HG02759 (cell line): ENCODE data around the gene STAT5B.
A peak's percentile ranks its signal among the peaks of the same experiment; 100 is the strongest.

ENCODE experiments used
- ATAC-seq: cut with Tn5 transposase; IDR thresholded peaks from one replicate; pipeline ENCODE4 v1.9.1; 2021; ENCODE audit warnings: mild to moderate bottlenecking, moderate library complexity; ENCODE audit not compliant: unreplicated experiment

STAT5B gene

DNA sequence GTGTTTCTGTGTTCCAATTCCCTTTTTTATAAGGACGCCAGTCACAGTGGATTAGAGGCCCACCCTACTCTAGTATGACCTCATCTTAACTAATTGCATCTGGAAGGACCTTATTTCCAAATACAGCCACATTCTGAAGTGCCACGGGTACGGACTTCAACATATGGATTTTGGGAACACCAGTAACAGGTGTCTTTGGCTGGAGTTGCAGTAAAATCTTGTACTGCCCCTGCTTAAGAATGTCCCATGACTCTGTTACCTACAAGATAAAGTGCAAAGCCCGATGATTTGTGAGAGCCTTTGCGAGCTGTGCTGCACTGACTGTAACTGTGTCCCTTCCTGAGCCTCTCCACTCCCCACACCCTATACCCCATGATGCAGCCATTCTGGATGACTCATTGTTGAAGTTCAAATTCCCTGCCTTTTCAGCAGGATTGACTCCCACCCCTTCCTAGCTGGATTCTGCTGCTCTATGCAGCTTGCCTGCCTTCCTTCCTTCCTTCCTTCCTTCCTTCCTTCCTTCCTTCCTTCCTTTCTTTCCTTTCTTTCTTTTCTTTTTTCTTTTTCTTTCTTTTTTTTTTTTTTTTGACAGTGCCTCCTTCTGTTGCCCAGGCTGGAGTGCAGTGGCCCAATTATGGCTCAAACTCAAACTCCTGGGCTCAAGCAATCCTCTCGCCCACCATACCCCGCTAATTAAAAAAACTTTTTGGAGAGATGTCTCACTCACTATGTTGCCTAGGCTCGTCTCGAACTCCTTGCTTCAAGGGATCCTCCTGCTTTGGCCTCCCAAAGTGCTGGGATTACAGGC is 93.1 kb downstream of the STAT5B start:
- no peak for ATAC-seq

DNA sequence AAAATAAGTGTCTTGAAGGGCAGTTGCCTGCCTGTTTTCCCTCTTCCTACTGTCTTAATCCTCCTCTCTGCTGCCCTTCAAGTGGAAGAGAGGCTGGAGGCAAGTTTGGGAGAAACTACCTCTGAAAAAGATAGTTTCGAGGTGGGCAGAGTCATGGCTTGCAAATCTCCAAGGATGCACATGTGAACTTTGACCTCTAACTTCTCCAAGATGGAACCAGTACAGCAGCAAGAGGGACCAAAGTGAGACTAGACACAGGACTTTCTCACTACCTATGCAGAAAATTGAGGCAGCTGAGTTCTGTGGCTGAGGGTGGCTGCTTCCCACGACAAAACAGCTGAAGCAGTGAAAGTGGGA is 94.4 kb downstream of the STAT5B start:
- ATAC-seq, result no peak

DNA sequence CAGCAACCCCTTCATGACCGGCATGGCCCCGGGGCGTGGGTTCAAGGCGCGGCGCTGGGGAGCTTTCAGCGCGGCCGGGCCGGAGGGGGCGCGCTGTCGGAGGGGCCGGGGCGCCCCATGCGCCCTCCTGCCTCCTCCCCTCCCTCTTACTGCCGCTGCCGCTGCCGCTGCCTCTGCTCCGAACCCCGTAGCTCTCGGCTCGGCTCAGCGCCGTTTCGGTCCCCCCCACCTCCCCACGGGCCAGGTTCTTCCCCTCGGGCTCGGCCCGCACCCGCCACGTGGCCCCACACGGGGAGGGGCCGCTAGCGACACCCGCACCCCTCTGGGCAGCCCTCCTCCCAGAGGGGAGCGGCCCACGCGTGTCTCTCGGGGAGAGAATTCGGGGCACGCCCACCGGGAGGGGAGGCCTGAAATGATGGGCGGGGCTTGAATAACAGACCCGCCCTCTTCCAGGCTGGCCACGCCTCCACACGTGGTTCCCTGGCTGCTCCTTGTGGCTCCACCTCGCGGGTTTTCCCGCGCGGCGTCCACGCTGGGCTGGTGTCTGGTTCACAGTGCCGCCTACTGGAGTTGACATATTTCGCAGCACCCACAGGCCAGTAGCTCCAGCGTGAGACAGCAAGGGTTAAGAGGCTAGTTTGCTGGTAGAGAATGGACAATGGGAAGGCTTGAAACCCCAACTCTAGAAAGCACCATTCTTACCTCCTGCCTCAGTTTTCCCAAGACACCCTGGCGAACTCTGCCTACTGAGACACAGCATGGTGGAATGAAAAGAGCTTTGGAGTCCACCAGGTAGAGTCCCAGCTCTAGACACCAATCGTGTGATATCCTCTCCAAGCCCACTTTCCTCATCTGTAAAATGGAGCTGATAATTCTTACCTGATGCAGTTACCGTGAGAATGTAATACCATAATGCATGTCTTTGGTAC is 95.0 kb downstream of the STAT5B start, which contains the start of gene KCNH4:
TSS of gene KCNH4 (minus strand) at position 221 of the 929 bp plus-strand sequence. CDS start at position 24, 197 bp downstream.
- peak; percentile 49 for ATAC-seq

DNA sequence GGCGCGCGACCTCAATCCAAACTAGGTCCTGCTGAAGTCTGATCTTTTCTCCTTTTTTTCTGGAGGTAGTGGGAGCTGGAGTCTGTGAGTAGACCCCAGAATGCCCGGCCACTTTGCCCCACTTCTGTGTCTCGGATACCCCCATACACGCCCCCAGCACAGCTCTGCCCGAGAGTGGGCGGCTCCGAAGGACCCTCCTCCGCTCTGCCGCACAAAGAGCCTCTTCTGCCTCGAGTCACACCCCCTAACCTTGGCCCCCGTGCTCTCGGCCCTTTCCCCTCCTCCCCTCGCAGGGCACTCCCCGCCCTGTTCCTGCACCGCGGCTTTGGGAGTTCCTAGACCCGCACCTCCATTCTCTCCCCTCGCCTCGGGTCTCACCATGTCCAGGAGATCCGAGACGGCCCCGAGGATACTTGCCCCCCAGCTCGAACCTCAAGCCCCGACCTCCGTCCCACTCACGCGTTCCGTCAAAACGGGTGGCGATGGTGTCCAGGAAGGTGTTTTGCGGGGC is 95.7 kb downstream of the STAT5B start:
- no peak for ATAC-seq

DNA sequence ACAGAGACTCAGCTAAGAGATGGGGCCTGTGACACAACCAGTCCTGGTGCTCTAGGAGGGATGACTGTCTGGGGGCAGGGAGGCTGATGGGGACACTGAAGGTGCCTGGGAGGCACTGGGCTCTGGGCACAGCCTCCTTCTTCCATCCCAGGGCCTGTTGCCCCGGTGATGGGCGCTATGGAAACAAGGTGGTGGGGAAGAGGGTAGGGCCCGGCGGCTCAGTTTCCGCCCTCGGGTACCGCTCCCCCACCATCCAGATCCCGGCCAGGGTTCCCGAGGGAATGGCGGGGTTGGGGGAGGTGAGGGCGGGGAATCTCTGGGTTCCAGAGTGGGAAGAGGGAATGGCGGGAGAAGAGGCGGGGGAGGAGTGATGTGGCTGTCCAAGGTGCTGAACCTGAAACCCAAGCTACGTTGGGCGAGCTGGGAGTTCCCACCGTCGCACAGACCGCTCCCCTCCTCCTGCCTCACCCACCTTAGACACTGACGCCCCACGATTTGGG is 96.2 kb downstream of the STAT5B start:
- no peak for ATAC-seq

DNA sequence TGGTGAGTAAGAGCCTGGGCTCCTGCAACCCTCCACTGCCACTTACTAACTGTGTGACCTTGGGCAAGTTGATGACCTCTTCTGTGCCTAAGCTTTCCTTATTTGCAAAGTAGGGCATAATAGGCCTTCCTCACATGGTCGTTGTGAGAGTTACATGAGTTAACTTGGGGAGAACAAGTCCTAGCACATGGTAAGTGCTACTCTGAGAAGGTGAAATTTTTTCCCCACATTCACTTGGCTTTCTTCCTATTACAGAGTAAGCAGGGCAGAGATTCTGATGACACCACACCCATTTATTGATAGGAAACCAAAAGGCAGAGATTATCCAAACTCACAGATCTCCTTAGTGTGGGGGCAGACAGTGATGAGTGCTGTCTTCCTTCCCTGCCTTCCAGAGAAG is 96.9 kb downstream of the STAT5B start:
- no peak for ATAC-seq

DNA sequence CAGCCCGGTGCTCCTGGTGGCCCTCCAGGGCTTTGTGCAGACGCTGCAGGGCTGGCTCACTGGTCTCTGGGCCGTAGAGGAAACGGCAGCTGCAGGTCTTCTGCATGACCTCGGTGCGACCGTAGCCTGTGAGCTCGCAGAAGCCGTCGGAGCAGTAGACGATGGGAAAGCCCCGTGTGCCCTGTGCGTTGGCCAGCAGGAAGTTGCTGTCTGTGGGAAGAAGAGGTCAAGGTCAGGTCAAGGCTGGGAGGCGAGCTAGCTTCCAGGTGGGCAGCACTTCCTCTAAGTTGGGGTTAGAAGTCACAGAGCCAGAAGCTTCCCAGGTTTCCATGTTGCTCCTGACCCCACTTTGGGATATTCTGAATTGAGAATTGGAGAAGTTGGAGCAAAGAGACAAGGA is 97.4 kb downstream of the STAT5B start:
- peak; percentile 48 for ATAC-seq

DNA sequence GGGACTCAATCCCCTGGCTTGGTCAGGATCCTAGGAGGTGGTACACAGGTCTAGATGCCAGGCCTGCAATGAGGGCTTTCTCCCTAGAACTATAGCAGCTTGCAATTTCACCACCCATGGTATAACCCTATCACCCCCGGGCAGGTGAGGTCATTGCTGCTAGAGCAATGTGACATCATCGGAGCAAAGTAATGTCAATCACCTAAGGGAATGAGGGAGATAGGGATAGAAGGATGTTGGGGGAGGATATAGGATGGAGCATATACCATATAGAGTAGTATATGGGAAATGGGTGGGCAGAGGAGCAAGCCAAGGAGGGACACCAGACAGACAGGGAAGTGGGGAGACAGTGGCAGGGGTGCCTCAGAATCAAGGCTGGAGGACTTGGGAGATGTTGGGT is 98.5 kb downstream of the STAT5B start:
- ATAC-seq, result no peak

DNA sequence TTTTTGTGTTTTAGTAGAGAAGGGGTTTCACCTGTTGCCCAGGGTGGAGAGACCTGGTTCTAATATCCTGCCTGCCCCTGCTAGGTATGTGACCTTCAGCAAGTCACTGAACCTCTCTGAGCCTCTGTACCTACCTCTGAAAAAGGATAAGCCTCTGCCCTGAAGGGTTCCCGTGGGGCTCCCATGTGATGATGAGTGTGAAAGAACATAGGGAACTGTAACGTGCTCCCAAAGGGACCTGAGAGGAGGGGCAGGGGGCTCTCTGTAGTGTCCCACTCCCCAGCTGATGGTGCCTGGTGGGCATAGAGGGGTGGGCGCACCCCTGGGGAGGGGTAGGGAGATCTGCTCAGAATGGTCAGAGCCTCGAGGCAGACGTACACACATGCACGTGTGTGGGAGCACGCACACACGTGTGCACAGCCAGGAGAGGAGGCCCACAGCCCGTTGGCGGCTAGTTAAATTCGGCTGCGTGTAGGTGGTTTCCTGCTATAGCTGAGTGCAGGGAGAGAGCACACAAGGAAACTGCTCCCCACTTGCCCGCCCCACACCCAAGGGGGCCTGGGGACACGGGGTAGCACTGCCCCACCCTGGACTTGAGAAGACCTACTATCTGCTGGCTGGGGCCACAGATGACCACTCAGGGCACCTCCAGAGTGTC is 101.9 kb downstream of the STAT5B start:
- no peak for ATAC-seq

DNA sequence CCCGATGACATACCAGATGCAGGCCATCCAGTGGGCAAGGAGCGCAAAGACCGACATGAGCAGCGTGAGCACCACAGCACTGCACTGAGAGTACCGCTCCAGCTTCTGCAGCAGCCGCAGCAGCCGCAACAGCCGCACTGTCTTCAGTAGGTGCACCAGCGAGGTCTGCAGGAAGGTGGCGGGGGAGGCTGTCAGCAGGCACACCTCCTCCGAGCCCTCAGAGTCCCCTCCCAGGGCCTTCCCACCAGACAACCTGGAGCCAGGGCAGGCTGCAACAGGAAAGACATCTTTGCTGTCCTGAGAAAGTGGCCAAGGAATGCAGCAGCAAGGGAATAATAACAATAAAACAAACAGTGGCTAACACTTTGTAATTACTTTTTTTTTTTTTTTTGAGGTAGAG is 104.4 kb downstream of the STAT5B start:
- no peak for ATAC-seq

DNA sequence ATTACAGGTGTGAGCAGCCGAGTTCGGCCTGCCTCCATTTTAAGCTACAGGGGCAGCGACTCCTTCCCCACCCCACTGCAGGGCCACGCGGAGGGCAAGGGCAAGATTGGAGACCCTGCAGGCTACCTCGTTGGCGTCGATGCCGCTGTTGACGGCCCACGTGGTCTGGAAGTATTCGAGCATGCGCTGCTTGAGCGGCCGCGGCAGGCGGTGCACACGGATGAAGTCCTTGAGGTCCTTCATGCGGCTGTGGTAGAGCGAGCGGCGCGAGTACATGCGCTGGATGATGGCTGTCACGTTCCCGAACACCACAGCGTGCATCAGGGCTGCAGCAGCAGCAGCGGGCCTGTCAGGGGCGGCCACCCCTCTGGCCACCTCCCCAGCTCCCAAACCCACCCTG is 106.8 kb downstream of the STAT5B start:
- ATAC-seq, result no peak

DNA sequence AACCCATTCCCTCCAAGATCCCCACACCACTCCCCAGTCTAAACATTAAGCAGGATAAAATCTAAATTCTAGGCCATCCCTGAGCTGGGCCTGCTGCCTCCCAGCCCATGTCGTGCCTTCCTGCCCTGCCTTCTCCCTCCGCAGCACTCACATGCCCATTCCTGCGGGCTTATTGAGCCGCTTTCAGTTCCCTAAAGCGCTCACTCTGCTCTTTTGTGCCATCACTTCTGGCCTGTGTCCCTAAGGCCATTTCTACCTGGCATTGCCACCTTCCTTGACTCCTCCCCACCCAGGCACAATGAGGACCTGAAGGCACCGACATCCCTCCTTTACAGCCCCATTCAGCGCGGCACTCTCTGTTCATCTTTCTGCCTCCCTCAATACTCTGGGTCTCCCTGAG is 108.4 kb downstream of the STAT5B start:
- ATAC-seq, result no peak

DNA sequence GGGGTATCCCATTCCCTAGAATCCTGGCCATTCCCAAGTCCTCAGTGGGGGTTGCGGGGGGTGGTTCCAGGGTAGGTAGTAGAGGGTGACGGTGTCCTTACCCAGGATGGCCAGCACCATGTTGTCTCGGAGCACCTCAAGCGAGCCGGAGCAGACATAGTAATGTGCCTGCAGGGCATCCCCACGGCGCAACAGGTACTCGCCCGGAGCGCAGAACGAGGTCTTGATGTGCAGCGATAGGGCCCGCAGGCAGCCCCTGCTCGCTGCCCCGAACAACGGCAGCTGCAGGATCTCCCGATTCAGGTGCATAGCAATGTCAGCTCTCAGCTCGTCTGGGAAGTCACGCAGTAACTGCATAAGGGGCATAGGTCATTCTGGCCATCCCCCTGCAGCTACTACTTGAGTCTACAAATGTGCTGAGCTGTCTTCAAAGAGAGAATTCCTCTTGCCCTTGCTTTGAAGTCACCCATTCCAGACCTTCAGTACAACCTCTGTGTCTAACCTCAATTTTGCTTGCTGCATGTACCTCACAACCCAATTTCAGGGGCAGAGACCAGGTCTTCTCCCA is 109.9 kb downstream of the STAT5B start:
- no peak for ATAC-seq

DNA sequence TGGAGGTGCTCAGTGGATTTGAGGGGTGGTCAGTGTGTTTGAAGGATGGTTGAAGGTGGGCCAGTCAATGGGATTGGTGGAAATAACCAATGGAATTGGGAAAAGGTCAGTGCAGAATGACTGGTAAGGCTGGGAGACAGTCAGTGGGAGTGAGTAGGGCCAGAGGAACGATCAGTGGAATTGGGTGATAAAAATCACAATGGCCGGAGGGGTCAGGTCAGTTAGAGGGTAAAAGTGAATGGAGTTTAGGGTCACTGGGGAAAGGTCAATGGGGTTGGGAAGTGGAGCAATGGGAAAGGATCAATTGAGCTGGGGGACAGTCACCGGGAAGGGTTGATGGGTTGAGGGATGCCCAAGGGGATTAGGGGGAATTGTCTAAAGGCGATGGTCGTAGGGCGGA is 110.4 kb downstream of the STAT5B start:
- no peak for ATAC-seq

DNA sequence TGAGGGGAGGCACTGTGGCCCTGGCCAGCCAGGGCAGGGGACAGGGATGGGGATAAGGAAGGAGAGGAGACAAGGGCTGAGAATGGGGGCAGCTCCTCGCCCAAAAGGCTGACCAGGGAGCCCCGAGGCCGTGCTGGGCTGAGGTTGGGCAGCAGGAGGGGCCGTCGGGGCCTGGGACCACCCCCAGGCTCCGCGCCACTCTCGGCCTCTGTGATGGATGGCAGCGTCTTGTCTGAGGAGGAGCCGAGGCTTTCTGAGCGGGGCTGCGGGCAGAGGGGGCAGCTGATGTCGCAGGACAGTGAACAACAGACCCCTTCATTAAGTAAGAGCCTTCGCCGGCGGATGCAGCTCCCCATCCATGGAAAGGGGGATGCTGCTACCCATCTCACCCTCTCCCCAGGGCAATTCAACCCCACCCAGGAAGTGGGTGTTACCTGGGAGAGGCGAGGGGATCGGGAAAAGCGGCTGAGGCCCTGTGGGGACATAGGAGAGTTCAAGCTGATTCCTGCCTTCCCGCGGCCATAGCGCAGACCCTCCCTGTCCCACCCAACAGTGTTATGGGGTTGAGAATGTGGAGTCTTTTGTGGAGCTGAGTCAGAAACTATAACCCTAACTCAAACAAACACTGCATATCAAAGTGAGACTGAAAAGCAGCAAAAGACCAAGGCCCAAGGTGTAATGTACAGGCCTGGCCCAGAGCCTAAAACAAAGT is 112.3 kb downstream of the STAT5B start:
- no peak for ATAC-seq

DNA sequence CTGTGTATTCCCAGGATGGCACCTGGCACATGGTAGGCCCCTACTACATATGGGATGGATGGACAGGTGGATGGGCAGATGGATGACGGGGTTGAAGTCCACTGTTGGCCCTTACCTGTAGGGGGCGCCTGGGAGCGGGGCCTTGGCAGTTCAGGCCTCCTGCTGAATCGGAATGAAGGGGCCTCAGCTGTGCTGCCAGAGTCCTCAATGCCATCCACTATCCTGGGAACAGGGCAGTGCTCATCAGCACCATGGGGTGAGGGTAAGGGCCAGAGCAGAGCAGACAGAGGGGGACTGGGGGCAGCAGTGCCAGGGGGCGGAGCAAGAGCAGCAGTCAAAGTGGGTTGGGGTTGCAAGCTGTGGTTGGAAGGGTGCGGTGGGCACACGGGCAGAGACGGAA is 113.1 kb downstream of the STAT5B start:
- no peak for ATAC-seq

DNA sequence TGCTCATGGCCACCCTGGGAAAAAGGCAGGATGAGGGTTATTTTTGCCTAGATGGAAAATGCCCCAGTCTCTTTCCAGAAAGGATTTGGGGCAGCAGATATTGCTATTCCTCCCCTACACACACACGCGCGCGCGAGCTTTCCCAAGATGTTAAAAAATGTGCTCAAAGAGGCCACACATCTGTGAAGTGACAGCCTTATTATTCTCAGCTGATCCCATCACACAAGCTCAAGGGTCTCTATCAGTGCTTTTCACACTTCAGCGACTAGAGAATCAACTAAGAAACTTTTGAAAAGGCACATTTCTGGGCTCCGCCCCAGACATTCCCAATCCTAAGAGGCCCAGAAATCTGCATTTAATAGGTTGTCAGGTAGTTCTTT is 115.7 kb downstream of the STAT5B start:
- no peak for ATAC-seq

DNA sequence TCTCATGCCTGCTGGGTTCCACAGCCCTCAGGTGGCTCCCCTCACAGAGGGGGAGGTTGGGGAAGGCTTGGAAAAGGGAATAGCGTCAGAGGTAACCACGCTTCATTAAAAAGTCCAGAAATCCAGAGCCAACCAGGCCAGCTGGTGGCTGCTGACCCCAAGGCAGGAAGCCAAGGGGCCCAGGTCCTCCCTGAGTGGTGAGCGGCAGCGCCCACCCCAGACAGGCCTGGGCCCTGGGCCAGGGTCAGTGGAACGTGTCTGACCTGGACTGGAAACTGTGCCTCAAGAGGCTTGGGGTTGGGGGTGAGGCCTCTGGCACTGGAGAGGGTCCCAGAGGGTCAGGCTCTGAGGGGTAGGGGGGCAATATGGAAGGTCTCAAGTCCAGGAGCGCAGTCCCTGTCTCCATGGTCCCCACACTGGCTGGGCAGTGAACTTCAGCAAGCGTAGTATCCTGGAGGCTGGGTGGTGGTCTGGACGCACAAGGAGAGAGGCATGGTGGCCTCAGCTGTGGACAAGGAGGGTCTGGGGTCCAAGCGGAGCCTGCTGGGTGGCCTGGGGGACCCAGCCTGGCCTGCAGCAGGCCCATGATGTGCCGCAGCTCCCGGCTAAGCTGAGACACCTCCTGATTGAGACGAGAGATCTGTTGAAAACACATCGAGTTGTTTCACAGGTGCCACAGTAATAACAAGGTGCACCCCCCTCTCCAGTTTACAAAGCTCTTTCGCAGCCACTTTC is 116.2 kb downstream of the STAT5B start:
- ATAC-seq, result no peak

DNA sequence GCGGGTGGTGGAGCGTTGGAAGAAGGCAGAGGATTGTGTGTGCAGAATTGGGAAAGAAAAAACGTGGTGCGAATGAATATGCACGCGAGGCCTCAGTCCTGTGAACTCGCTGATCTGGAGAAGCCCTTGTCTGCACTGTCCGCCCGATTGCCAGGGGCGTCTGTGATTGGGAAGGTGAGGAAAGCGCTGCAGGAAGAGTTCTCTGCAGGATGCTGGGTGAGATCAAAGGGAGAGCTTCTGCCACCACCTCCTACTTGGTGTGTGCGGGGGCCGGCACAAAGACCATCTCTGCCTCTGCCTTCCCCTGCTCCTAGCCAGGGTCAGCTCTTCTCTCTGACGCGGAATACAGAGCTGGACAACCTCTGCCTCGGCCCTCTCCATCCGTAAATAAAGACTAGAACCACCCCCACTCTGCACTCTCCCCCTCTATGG is 120.6 kb downstream of the STAT5B start:
- ATAC-seq, result no peak
